T-helper 2 cell treated with Interferon-gamma antibody and Interleukin-4, amounts not matched to agents 5 μg/mL and 100 μg/mL, for 36 hours (primary cell): Measurements from ENCODE around the gene NLRC4.

Experiments used
- DNase-seq: peaks from one replicate; pipeline ENCODE4 v3.0.0; 2021; ENCODE audit warnings: low spot score
- H3K27ac Mint-ChIP-seq: one replicate; pipeline ENCODE4 v1.8.0; 2021; ENCODE audit warnings: mild to moderate bottlenecking, mixed read lengths
- H3K27me3 Mint-ChIP-seq: one replicate; pipeline ENCODE4 v1.8.0; 2021; ENCODE audit warnings: low read depth, mixed read lengths
- H3K36me3 Mint-ChIP-seq: one replicate; pipeline ENCODE4 v1.8.0; 2021; ENCODE audit warnings: low read depth, mixed read lengths
- H3K4me1 Mint-ChIP-seq: one replicate; pipeline ENCODE4 v1.8.0; 2021; ENCODE audit warnings: low read depth, mixed read lengths
- H3K4me3 Mint-ChIP-seq: one replicate; pipeline ENCODE4 v1.8.0; 2022; ENCODE audit warnings: mild to moderate bottlenecking, moderate library complexity, mixed read lengths
- H3K9me3 Mint-ChIP-seq: one replicate; pipeline ENCODE4 v1.8.0; 2021; ENCODE audit warnings: mixed read lengths

NLRC4 gene

DNA sequence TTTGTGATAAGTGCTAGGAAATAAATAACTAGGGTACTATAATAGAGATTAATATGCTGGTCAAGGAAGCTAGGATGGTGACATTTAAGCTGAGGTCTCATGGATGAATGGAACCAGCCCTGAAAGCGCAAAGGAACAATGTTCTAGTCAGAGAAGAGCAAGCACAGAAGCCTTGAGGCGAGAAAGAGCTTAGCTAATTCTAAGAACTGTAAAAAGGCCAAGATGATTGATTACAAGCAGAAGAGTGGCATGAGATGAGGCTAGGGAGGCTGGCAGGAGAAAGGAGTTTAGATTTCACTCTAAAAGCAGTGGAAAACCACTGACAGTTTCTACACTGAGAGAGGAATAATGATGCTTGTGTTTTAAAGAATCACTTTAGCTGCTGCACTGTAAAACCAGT lies 9.6 kb upstream of the NLRC4 start:
- H3K4me1 Mint-ChIP-seq = peaks cover 14% of the 10 kb centered on the region
- no peak for DNase-seq
- H3K9me3 Mint-ChIP-seq = no peaks in the 10 kb centered on the region
- H3K27me3 Mint-ChIP-seq = peaks cover 4% of the 10 kb centered on the region
- H3K36me3 Mint-ChIP-seq = no peaks in the 10 kb centered on the region
- no peak overlapping the region for H3K27ac Mint-ChIP-seq
- H3K4me3 Mint-ChIP-seq = no peak overlapping the region

DNA sequence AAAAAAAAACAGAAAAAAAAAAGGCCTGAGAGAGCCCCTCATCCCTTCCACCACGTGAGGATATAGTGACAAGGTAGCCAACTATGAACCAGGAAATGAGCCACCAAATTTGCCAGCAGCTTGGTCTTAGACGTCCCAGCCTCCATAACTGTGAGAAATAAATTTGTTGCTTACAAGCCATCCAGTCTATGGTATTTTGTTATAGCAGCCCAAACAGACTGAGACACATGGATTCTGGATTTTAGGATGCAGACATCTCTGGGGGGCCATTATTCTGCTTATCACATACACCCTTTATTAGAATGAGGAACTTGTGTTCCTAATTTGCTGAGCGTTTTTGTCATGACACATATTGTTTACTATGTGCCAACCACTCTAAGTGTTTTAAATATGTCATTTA lies 7.6 kb upstream of the NLRC4 start:
- no peaks in the 10 kb centered on the region for H3K36me3 Mint-ChIP-seq
- no peak overlapping the region for H3K27ac Mint-ChIP-seq
- DNase-seq = no peak
- peaks cover 5% of the 10 kb centered on the region for H3K4me1 Mint-ChIP-seq
- H3K27me3 Mint-ChIP-seq = peaks cover 4% of the 10 kb centered on the region
- no peak overlapping the region for H3K4me3 Mint-ChIP-seq
- no peaks in the 10 kb centered on the region for H3K9me3 Mint-ChIP-seq

DNA sequence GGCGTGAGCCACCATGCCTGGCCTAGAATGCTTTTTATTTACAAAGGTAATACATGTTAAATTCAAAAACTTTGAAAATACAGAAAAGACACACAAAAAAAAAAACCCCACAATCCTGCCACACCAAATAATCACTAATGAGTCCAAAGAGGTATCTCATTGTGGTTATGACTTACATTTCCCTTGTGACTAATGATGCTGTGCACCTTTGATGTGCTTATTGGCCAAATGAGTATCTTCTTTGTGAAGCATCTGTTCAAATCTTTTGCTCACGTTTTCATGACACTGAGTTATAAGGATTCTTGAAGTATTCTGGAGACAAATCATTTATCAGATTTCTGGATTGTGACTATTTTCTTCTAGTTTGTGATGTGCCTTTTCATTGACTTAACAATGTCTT lies 6.4 kb upstream of the NLRC4 start:
- H3K4me1 Mint-ChIP-seq = no peaks in the 10 kb centered on the region
- no peak for DNase-seq
- no peak overlapping the region for H3K27ac Mint-ChIP-seq
- peaks cover 4% of the 10 kb centered on the region for H3K27me3 Mint-ChIP-seq
- H3K9me3 Mint-ChIP-seq = no peaks in the 10 kb centered on the region
- no peak overlapping the region for H3K4me3 Mint-ChIP-seq
- H3K36me3 Mint-ChIP-seq = no peaks in the 10 kb centered on the region

GRCh38 chr2:32262105-32262504 lies 2.6 kb downstream of the NLRC4 start:
- no peak overlapping the region for H3K4me3 Mint-ChIP-seq
- H3K36me3 Mint-ChIP-seq = no peaks in the 10 kb centered on the region
- DNase-seq = no peak
- peaks cover 4% of the 10 kb centered on the region for H3K4me1 Mint-ChIP-seq
- H3K27ac Mint-ChIP-seq = no peak overlapping the region
- no peaks in the 10 kb centered on the region for H3K9me3 Mint-ChIP-seq
- no peaks in the 10 kb centered on the region for H3K27me3 Mint-ChIP-seq

GRCh38 chr2:32260376-32260775 lies 4.3 kb downstream of the NLRC4 start:
- Mint-ChIP-seq H3K4me3 (no peak overlapping the region), H3K27me3 (no peaks in the 10 kb centered on the region), H3K27ac (no peak overlapping the region), H3K9me3 (no peaks in the 10 kb centered on the region), H3K4me1 (peaks cover 4% of the 10 kb centered on the region), H3K36me3 (no peaks in the 10 kb centered on the region)
- DNase-seq = no peak

DNA sequence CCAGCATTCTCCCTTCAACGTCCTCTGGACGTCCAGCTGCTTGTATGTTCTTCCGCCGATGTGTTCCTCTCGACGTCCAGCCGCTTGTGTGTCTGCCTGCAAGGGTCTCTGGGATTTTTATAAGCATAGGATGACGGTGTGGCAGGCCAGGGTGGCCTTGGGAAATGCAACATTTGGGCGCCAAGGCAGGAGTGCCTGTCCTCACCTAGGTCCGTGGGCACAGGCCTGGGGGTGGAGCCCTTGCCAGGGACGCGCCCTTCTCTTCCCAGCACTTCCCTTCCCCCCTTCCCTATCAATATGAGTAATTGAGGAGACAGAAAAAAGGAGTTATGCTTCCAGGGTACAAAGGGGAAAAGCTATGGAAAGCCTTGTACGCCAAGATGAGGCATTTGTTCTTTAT lies 6.4 kb downstream of the NLRC4 start:
- Mint-ChIP-seq H3K9me3 (no peaks in the 10 kb centered on the region), H3K27me3 (no peaks in the 10 kb centered on the region), H3K36me3 (no peaks in the 10 kb centered on the region), H3K27ac (no peak overlapping the region), H3K4me3 (no peak overlapping the region), H3K4me1 (no peaks in the 10 kb centered on the region)
- no peak for DNase-seq

GRCh38 chr2:32250290-32250689 lies 14.4 kb downstream of the NLRC4 start:
- Mint-ChIP-seq H3K4me1 (no peaks in the 10 kb centered on the region), H3K9me3 (no peaks in the 10 kb centered on the region), H3K27me3 (no peaks in the 10 kb centered on the region), H3K27ac (no peak overlapping the region), H3K36me3 (no peaks in the 10 kb centered on the region), H3K4me3 (no peak overlapping the region)
- DNase-seq = no peak

DNA sequence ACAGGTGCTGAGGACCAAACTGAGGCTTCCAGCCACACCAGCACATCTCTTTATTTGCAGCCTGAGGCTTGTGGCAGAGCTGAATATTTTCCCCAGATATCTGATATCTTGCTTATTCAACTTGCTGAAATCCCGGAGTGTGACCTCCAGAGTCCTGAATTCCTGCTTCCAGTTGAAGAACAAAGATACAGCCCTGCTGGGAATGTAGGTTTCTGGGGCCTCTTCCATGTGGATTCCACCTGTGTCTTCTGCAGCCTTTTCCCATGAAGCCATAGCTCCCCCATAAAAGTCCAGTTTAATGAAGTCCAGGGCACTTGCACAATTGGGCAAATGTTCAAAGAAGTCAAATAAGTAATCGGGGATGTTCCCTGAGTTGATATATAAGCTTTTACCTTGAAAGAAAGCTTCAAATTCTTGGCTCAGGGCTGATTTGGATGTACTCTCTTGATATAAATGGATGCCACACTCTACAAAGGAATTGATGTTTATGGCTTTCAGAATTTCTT lies 14.9 kb downstream of the NLRC4 start:
- H3K27me3 Mint-ChIP-seq = no peaks in the 10 kb centered on the region
- no peak for DNase-seq

GRCh38 chr2:32248299-32248698 lies 16.4 kb downstream of the NLRC4 start:
- H3K4me1 Mint-ChIP-seq = no peaks in the 10 kb centered on the region
- no peak overlapping the region for H3K27ac Mint-ChIP-seq
- no peak for DNase-seq
- H3K36me3 Mint-ChIP-seq = no peaks in the 10 kb centered on the region
- no peak overlapping the region for H3K4me3 Mint-ChIP-seq
- H3K9me3 Mint-ChIP-seq = no peaks in the 10 kb centered on the region
- no peaks in the 10 kb centered on the region for H3K27me3 Mint-ChIP-seq

More for the DNA sequence above, 14.9 kb downstream of the NLRC4 start:
- Mint-ChIP-seq H3K4me3 (no peak overlapping the region), H3K36me3 (no peaks in the 10 kb centered on the region), H3K27ac (no peak overlapping the region), H3K4me1 (no peaks in the 10 kb centered on the region), H3K9me3 (no peaks in the 10 kb centered on the region)

DNA sequence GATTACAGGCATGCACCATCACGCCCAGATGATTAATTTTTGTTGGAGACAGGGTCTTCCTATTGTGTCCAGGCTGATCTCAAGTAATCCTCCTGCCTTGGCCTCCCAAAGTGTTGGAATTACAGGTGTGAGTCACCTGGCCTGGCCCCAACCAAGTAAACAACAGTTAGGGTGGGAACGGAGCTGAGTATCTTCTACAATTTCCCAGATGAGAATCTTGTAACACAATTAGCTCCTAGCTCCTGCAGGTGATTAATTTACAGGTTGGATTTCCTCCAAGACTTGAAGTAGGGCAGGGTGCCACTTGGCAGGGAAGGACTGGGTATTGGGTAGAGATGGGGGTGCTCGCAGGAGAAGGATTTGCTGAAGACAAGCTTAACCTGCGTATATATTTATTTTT lies 17.8 kb downstream of the NLRC4 start:
- no peak overlapping the region for H3K27ac Mint-ChIP-seq
- H3K27me3 Mint-ChIP-seq = no peaks in the 10 kb centered on the region
- H3K9me3 Mint-ChIP-seq = no peaks in the 10 kb centered on the region
- H3K36me3 Mint-ChIP-seq = no peaks in the 10 kb centered on the region
- no peak for DNase-seq
- H3K4me3 Mint-ChIP-seq = no peak overlapping the region
- no peaks in the 10 kb centered on the region for H3K4me1 Mint-ChIP-seq

GRCh38 chr2:32242331-32242730 lies 22.4 kb downstream of the NLRC4 start:
- Mint-ChIP-seq H3K27ac (no peak overlapping the region), H3K36me3 (no peaks in the 10 kb centered on the region), H3K4me1 (no peaks in the 10 kb centered on the region), H3K9me3 (no peaks in the 10 kb centered on the region), H3K4me3 (no peak overlapping the region), H3K27me3 (no peaks in the 10 kb centered on the region)
- DNase-seq = no peak

DNA sequence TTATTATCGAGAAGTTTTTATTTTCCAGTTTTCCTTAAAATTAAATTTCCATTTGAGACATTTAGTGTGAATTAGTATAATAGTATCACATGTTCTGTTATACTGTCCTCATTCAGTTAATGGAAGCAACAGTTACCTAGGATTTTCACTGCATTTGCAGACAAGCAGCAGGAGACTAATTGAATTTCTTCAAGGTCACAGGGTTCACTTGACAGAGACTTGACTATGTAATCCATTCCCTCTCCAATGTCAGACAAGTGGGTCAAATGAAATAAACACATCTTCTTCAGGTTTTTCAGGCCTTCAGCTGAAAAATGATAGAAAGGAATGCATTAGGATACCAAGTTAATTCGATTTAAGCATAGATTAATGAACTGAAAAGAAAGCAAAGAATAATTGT lies 26.7 kb downstream of the NLRC4 start:
- H3K27ac Mint-ChIP-seq = no peak overlapping the region
- H3K4me1 Mint-ChIP-seq = no peaks in the 10 kb centered on the region
- no peaks in the 10 kb centered on the region for H3K9me3 Mint-ChIP-seq
- H3K4me3 Mint-ChIP-seq = no peak overlapping the region
- peaks cover 3% of the 10 kb centered on the region for H3K36me3 Mint-ChIP-seq
- no peak for DNase-seq
- H3K27me3 Mint-ChIP-seq = no peaks in the 10 kb centered on the region

DNA sequence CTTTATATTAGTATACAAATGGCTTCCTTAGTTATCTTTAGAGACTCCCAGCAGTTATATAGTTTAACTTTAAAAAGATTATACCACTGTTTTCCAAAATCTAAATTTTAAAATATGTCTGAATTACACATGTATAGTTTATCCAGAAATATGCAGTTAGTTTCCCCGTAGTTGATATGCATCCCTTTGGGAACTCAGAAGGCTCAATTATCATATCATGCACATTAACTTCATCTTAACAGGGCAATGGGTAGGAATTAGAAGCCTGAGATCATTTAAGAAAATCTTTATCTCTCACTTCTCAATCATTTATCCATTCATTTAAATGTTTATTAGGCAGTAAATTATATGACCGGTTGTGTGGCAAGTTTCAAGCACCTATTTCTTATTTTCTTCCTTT lies 27.2 kb downstream of the NLRC4 start:
- DNase-seq = no peak
- H3K36me3 Mint-ChIP-seq = peaks cover 3% of the 10 kb centered on the region
- no peaks in the 10 kb centered on the region for H3K9me3 Mint-ChIP-seq
- H3K27me3 Mint-ChIP-seq = no peaks in the 10 kb centered on the region
- no peak overlapping the region for H3K4me3 Mint-ChIP-seq
- H3K4me1 Mint-ChIP-seq = peaks cover under 1% of the 10 kb centered on the region
- no peak overlapping the region for H3K27ac Mint-ChIP-seq

DNA sequence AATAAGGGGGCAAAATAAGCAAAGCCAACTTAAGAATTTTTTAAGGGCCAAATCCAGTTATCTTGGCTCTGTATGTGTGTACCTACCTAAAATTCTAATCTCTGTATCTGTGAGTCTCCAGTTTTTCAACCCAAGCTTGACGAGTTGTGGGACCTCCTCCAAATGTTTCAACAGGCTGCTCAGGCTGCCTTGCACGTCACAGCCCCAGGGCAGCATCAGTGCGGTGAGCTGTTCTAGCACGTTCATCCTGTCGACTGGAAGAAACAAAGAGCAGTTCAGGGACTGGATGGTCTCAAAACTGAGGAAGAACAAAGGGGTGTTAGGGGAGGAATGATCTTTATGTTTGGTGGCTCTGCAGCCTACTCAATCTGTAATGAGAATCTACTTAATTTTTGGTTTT lies 29.4 kb downstream of the NLRC4 start:
- Mint-ChIP-seq H3K27me3 (no peaks in the 10 kb centered on the region), H3K27ac (no peak overlapping the region), H3K4me1 (peaks cover 3% of the 10 kb centered on the region), H3K4me3 (no peak overlapping the region), H3K9me3 (no peaks in the 10 kb centered on the region), H3K36me3 (peaks cover 5% of the 10 kb centered on the region)
- DNase-seq = no peak

GRCh38 chr2:32231959-32232358 lies 32.7 kb downstream of the NLRC4 start:
- no peak overlapping the region for H3K27ac Mint-ChIP-seq
- peaks cover 5% of the 10 kb centered on the region for H3K4me1 Mint-ChIP-seq

More at GRCh38 chr2:32231959-32232358, 32.7 kb downstream of the NLRC4 start:
- DNase-seq = no peak
- H3K27me3 Mint-ChIP-seq = no peaks in the 10 kb centered on the region
- no peak overlapping the region for H3K4me3 Mint-ChIP-seq
- no peaks in the 10 kb centered on the region for H3K9me3 Mint-ChIP-seq
- peaks cover 8% of the 10 kb centered on the region for H3K36me3 Mint-ChIP-seq
